Measurements from ENCODE around the gene RAB7B.

Gene RAB7B

GRCh38 chr1:205981257-205981656, 21.9 kb downstream of the RAB7B start:
- H3K27ac ChIP-seq (replicated peaks): no peak overlapping the region
- no peak for TF ChIP-seq POLR2AphosphoS5 (IDR thresholded peaks at IDR 0.05; ENCODE audit: low read depth)
- no peak for TF ChIP-seq REST (IDR thresholded peaks at IDR 0.05; ENCODE audit: insufficient replicate concordance, low read depth)
- TF ChIP-seq CTCF (IDR thresholded peaks at IDR 0.05; ENCODE audit: insufficient read depth, low read length): no peak
- no peak for DNase-seq (ENCODE audit: low read depth in 1 of 2, low spot score in 1 of 2)
- H3K27me3 ChIP-seq (ENCODE audit: insufficient read depth, poor library complexity, severe bottlenecking): no peaks in the 10 kb centered on the region
- no peak overlapping the region for H3K4me3 ChIP-seq (replicated peaks; ENCODE audit: insufficient read depth, low read length)

GRCh38 chr1:205980237-205980870, 22.8 kb downstream of the RAB7B start:
- H3K27me3 ChIP-seq (ENCODE audit: insufficient read depth, poor library complexity, severe bottlenecking): no peaks in the 10 kb centered on the region
- no peak overlapping the region for H3K4me3 ChIP-seq (replicated peaks; ENCODE audit: insufficient read depth, low read length)
- no peak overlapping the region for H3K27ac ChIP-seq (replicated peaks)
- DNase-seq (ENCODE audit: low read depth in 1 of 2, low spot score in 1 of 2): no peak
- no peak for TF ChIP-seq CTCF (IDR thresholded peaks at IDR 0.05; ENCODE audit: insufficient read depth, low read length)
- no peak for TF ChIP-seq POLR2AphosphoS5 (IDR thresholded peaks at IDR 0.05; ENCODE audit: low read depth)
- no peak for TF ChIP-seq REST (IDR thresholded peaks at IDR 0.05; ENCODE audit: insufficient replicate concordance, low read depth)
- no peak for TF ChIP-seq GABPA (IDR thresholded peaks at IDR 0.05; ENCODE audit: low read depth)
- no peak for TF ChIP-seq SPI1 (IDR thresholded peaks at IDR 0.05; ENCODE audit: borderline replicate concordance, low read depth)

- Histone ChIP-seq H3K27ac (replicated peaks) (no peak overlapping the region), H3K27me3 (ENCODE audit: insufficient read depth, poor library complexity, severe bottlenecking) (no peaks in the 10 kb centered on the region), H3K4me3 (replicated peaks; ENCODE audit: insufficient read depth, low read length) (no peak overlapping the region)
- DNase-seq (ENCODE audit: low read depth in 1 of 2, low spot score in 1 of 2): no peak
- TF ChIP-seq GABPA (IDR thresholded peaks at IDR 0.05; ENCODE audit: low read depth) (no peak), SPI1 (IDR thresholded peaks at IDR 0.05; ENCODE audit: borderline replicate concordance, low read depth) (no peak)
Observed at GRCh38 chr1:205979301-205979700, 23.9 kb downstream of the RAB7B start.

GRCh38 chr1:205978676-205979075, 24.5 kb downstream of the RAB7B start:
- H3K4me3 ChIP-seq (replicated peaks; ENCODE audit: insufficient read depth, low read length): no peak overlapping the region
- DNase-seq (ENCODE audit: low read depth in 1 of 2, low spot score in 1 of 2): no peak
- no peaks in the 10 kb centered on the region for H3K27me3 ChIP-seq (ENCODE audit: insufficient read depth, poor library complexity, severe bottlenecking)
- TF ChIP-seq REST (IDR thresholded peaks at IDR 0.05; ENCODE audit: insufficient replicate concordance, low read depth) (no peak), CTCF (IDR thresholded peaks at IDR 0.05; ENCODE audit: insufficient read depth, low read length) (no peak), GABPA (IDR thresholded peaks at IDR 0.05; ENCODE audit: low read depth) (no peak), POLR2AphosphoS5 (IDR thresholded peaks at IDR 0.05; ENCODE audit: low read depth) (no peak), SPI1 (IDR thresholded peaks at IDR 0.05; ENCODE audit: borderline replicate concordance, low read depth) (no peak)
- H3K27ac ChIP-seq (replicated peaks): no peak overlapping the region

All from HL-60 (cell line).